Subcutaneous preadipocyte (primary cell): Measurements from ENCODE around the gene ATAD3A. TPM values are rescaled to one million over a fixed set of nuclear protein-coding genes. Genes with fewer than 3 reads are reported as not detected.

Experiments used
- total RNA-seq: library from RNA; depleted of rRNA; stranded (reverse); fragments of >200 nt; gene quantifications from 2 replicates; pipeline ENCODE4 v1.2.3, GENCODE V29; 2012

ATAD3A gene
- total RNA-seq: 38.9 and 57.3 TPM in 2 replicates

DNA sequence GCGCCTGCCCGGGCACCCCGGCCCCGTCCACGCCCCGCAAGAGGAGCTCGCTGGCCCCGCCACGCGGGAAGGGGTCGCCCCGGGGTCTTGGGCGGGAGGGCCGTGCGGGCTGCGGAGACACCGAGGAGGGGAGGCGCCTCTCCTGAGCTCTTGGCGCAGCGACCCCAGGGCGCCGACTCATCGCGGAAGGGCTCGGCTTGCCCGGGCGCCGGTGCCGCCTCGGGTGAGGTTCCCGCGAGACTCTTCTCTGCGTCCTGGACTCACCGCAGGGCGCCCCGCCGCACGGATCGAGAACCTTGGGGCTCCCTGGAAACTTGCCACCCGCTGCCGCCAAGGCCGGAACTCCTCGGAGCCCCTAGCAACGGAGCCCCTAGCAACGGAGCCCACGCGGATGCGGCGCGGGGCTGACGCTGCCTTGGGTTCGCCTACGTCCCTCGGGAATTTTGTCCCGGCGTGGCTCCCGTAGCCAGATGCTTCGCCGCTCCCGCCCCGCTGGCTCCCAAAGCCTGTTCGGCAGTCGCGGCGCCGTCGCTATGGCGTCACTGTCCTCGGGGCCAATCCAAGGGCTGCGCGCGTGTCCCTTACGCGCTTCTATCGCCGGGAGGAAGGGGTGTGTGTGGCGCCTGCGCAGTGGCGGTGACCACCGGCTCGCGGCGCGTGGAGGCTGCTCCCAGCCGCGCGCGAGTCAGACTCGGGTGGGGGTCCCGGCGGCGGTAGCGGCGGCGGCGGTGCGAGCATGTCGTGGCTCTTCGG is at the start of gene ATAD3A:
TSS of gene ATAD3A (plus strand) at position 630 of the 753 bp plus-strand sequence. CDS start at position 737, 107 bp downstream.

DNA sequence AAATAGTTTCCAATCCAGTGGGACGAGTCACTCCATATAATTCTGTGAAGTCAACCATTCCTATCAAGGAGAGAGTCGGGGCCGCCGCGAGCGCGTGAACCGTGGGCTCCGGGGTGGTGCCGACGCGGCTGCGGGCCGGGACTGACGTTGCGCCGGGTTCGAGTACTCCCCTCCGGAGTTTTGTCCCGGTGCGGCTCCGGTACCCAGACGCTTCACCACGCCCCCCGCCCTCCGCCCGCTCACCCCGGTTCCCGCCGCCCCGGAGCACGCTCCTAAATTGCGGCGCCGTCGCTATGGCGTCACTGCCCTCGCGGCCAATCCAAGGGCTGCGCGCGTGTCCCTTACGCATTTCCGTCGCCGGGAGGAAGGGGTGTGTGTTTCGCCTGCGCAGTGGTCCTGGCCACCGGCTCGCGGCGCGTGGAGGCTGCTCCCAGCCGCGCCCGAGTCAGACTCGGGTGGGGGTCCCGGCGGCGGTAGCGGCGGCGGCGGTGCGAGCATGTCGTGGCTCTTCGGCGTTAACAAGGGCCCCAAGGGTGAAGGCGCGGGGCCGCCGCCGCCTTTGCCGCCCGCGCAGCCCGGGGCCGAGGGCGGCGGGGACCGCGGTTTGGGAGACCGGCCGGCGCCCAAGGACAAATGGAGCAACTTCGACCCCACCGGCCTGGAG is 40.4 kb upstream of the ATAD3A start, which contains the start of gene ATAD3B:
TSS of gene ATAD3B (plus strand) at position 377 of the 664 bp plus-strand sequence. CDS start at position 497, 120 bp downstream.

GRCh38 chr1:1540090-1540817 is 28.3 kb downstream of the ATAD3A start, which contains the start of gene TMEM240:
Gene TMEM240 (minus strand): TSS chr1:1540624. CDS start chr1:1540346, 278 bp downstream.

DNA sequence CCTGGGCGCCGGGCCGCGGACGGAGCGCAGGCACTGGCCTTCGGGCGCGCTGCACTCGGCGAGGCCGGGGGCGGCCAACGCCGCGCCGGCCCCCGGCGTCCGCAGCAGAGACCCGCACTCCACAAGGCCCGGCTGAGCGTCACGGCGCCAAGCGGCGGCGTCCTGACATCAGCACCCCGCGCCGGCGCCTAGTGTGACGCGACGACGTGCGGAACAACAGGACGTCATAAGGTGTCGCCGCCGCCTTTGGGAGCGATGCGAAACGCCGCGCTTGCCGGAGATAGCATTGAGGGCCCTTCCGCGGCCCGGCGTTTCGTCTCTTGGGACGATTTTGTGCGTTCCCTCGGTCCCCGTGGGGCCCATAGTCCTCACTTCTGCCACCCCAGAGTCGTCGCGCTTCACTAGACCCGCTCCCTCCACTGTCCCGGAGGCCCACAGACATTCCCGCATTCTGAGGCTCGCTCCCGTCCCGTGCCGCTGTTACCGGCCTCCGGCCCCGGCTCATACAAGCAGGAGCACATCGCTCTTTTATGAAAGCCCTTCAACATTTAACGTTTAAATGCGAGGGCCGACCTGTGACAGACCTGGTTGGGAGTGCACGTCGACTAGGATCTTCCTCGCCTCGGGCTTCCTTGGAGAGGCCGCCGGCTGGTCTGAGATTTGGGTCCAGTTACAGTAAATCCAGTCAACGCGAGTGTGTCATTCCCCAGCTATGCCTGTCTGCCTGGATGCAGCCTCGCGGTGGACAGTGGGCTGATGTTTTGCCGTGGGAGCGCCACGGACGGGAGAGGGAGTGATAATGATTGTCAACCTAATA is 63.0 kb downstream of the ATAD3A start, which contains the start of gene SSU72:
TSS of gene SSU72 (minus strand) at position 143 of the 817 bp plus-strand sequence. CDS start 306 bp downstream, outside the sequence.

Other genes starting within 250 kb of the ATAD3A start
- 26.5 and 41.6 TPM in 2 replicates for gene UBE2J2, start 238.3 kb upstream of the ATAD3A start, total RNA-seq
- 0.73 and 0.78 TPM in 2 replicates for gene SCNN1D, start 231.7 kb upstream of the ATAD3A start, total RNA-seq
- gene ACAP3, start 204.2 kb upstream of the ATAD3A start, total RNA-seq: 33.6 and 37.8 TPM in 2 replicates
- gene PUSL1, start 203.6 kb upstream of the ATAD3A start, total RNA-seq: 24.3 and 27.2 TPM in 2 replicates
- gene INTS11, start 187.5 kb upstream of the ATAD3A start, total RNA-seq: 80.0 and 86.0 TPM in 2 replicates
- gene CPTP, start 187.4 kb upstream of the ATAD3A start, total RNA-seq: 12.5 and 12.9 TPM in 2 replicates
- gene TAS1R3, start 180.9 kb upstream of the ATAD3A start, total RNA-seq: under 0.01 TPM in 2 replicates
- 69.1 and 119 TPM in 2 replicates for gene DVL1, start 162.7 kb upstream of the ATAD3A start, total RNA-seq
- gene MXRA8, start 153.6 kb upstream of the ATAD3A start, total RNA-seq: 243 and 326 TPM in 2 replicates
- 113 and 124 TPM in 2 replicates for gene AURKAIP1, start 137.0 kb upstream of the ATAD3A start, total RNA-seq
- 93.7 and 120 TPM in 2 replicates for gene CCNL2, start 112.8 kb upstream of the ATAD3A start, total RNA-seq
- 80.2 and 101 TPM in 2 replicates for gene MRPL20, start 104.9 kb upstream of the ATAD3A start, total RNA-seq
- 0.73 and 0.78 TPM in 2 replicates for gene ANKRD65, start 90.9 kb upstream of the ATAD3A start, total RNA-seq
- 0.73 and 2.2 TPM in 2 replicates for gene VWA1, start 76.5 kb upstream of the ATAD3A start, total RNA-seq
- gene ATAD3C, start 62.5 kb upstream of the ATAD3A start, total RNA-seq: 0.20 TPM in 1 of 2 replicates, not detected in the other
- 14.3 and 36.0 TPM in 2 replicates for gene ATAD3B, start 40.4 kb upstream of the ATAD3A start, total RNA-seq
- 2.6 and 3.1 TPM in 2 replicates for gene TMEM240, start 28.5 kb downstream of the ATAD3A start, total RNA-seq
- gene SSU72, start 62.7 kb downstream of the ATAD3A start, total RNA-seq: 56.2 and 56.7 TPM in 2 replicates
- gene FNDC10, start 88.0 kb downstream of the ATAD3A start, total RNA-seq: 3.1 and 7.3 TPM in 2 replicates
- 36.0 and 38.2 TPM in 2 replicates for gene MIB2, start 103.3 kb downstream of the ATAD3A start, total RNA-seq
- gene MMP23B, start 120.0 kb downstream of the ATAD3A start, total RNA-seq: 0.73 TPM in 1 of 2 replicates, not detected in the other
- 5.1 and 6.3 TPM in 2 replicates for gene CDK11B, start 146.8 kb downstream of the ATAD3A start, total RNA-seq
- gene SLC35E2B, start 180.6 kb downstream of the ATAD3A start, total RNA-seq: 32.5 and 37.8 TPM in 2 replicates
- 12.5 and 19.0 TPM in 2 replicates for gene CDK11A, start 212.2 kb downstream of the ATAD3A start, total RNA-seq